Dendritic cell treated with granulocyte-macrophage colony-stimulating factor and Interleukin-4, amounts not matched to agents 40 ng/mL and 50 ng/mL, for 4 days (primary cell): Measurements from ENCODE around the gene PLIN4.
"Not testable (repeated sequence)": the region's sequence is repeated elsewhere in the genome, so short reads cannot be mapped to it uniquely, and the experiment has no call there.

Experiments used
- H3K27ac Mint-ChIP-seq: one replicate; pipeline ENCODE4 v1.8.0; 2022; ENCODE audit warnings: mild to moderate bottlenecking, mixed read lengths
- H3K27me3 Mint-ChIP-seq: one replicate; pipeline ENCODE4 v1.8.0; 2022; ENCODE audit warnings: mild to moderate bottlenecking, mixed read lengths
- H3K36me3 Mint-ChIP-seq: one replicate; pipeline ENCODE4 v1.8.0; 2022; ENCODE audit warnings: low read depth, mixed read lengths
- H3K4me1 Mint-ChIP-seq: one replicate; pipeline ENCODE4 v1.8.0; 2022; ENCODE audit warnings: low read depth, mixed read lengths
- H3K4me3 Mint-ChIP-seq: one replicate; pipeline ENCODE4 v1.8.0; 2022; ENCODE audit warnings: mild to moderate bottlenecking, moderate library complexity, mixed read lengths
- H3K9me3 Mint-ChIP-seq: one replicate; pipeline ENCODE4 v1.8.0; 2022; ENCODE audit warnings: mixed read lengths
- intact Hi-C: fragments of 100-400 bp; cut with micrococcal nuclease; formaldehyde crosslinking; loops from one replicate; pipeline ENCODE4 v1.15.0; 2022

PLIN4 gene

GRCh38 chr19:4553092-4553695 is 34.9 kb upstream of the PLIN4 start:
- Mint-ChIP-seq H3K4me1 (peaks cover 47% of the 10 kb centered on the region), H3K36me3 (peaks cover 28% of the 10 kb centered on the region), H3K27ac (no peak overlapping the region), H3K9me3 (peaks cover 8% of the 10 kb centered on the region), H3K4me3 (no peak overlapping the region), H3K27me3 (peaks cover 3% of the 10 kb centered on the region)
- intact Hi-C loops: no loop called here

DNA sequence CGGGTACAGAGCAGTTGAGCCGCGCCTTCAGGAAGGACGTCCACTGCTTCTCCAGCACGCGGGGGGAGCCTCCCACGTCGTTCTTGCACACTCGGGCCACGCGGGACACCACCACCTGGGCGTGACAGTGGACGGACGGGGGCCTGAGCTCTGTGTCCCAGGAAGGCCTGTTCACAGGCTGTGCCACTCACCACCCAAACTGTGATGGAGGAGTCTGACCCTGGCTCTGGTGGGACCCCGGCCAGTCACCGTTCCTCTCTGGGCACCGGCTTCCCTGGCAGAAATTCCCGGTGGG is 34.2 kb upstream of the PLIN4 start:
- H3K4me1 Mint-ChIP-seq: peaks cover 47% of the 10 kb centered on the region
- peaks cover 8% of the 10 kb centered on the region for H3K9me3 Mint-ChIP-seq
- peaks cover 28% of the 10 kb centered on the region for H3K36me3 Mint-ChIP-seq
- no peak overlapping the region for H3K27ac Mint-ChIP-seq
- peaks cover 3% of the 10 kb centered on the region for H3K27me3 Mint-ChIP-seq
- intact Hi-C loops: no loop called here
- H3K4me3 Mint-ChIP-seq: no peak overlapping the region

- no peak overlapping the region for H3K27ac Mint-ChIP-seq
- intact Hi-C loops: no loop called here
- H3K4me1 Mint-ChIP-seq: peaks cover 41% of the 10 kb centered on the region
- no peak overlapping the region for H3K4me3 Mint-ChIP-seq
- H3K9me3 Mint-ChIP-seq: peaks cover 8% of the 10 kb centered on the region
- peaks cover 3% of the 10 kb centered on the region for H3K27me3 Mint-ChIP-seq
- H3K36me3 Mint-ChIP-seq: peaks cover 28% of the 10 kb centered on the region
Measured at GRCh38 chr19:4550479-4551050, 32.3 kb upstream of the PLIN4 start.

GRCh38 chr19:4550018-4550417 is 31.7 kb upstream of the PLIN4 start:
- Mint-ChIP-seq H3K4me1 (peaks cover 43% of the 10 kb centered on the region), H3K27ac (no peak overlapping the region)
- intact Hi-C loops: no loop called here

GRCh38 chr19:4548238-4548584 is 29.9 kb upstream of the PLIN4 start:
- Mint-ChIP-seq H3K36me3 (peaks cover 20% of the 10 kb centered on the region), H3K27me3 (peaks cover 3% of the 10 kb centered on the region), H3K9me3 (peaks cover 3% of the 10 kb centered on the region), H3K4me3 (no peak overlapping the region), H3K4me1 (peaks cover 39% of the 10 kb centered on the region), H3K27ac (peak overlapping the region; percentile 22)
- intact Hi-C loops: no loop called here

More at GRCh38 chr19:4550018-4550417, 31.7 kb upstream of the PLIN4 start:
- Mint-ChIP-seq H3K36me3 (peaks cover 28% of the 10 kb centered on the region), H3K9me3 (peaks cover 8% of the 10 kb centered on the region), H3K4me3 (no peak overlapping the region), H3K27me3 (peaks cover 3% of the 10 kb centered on the region)

DNA sequence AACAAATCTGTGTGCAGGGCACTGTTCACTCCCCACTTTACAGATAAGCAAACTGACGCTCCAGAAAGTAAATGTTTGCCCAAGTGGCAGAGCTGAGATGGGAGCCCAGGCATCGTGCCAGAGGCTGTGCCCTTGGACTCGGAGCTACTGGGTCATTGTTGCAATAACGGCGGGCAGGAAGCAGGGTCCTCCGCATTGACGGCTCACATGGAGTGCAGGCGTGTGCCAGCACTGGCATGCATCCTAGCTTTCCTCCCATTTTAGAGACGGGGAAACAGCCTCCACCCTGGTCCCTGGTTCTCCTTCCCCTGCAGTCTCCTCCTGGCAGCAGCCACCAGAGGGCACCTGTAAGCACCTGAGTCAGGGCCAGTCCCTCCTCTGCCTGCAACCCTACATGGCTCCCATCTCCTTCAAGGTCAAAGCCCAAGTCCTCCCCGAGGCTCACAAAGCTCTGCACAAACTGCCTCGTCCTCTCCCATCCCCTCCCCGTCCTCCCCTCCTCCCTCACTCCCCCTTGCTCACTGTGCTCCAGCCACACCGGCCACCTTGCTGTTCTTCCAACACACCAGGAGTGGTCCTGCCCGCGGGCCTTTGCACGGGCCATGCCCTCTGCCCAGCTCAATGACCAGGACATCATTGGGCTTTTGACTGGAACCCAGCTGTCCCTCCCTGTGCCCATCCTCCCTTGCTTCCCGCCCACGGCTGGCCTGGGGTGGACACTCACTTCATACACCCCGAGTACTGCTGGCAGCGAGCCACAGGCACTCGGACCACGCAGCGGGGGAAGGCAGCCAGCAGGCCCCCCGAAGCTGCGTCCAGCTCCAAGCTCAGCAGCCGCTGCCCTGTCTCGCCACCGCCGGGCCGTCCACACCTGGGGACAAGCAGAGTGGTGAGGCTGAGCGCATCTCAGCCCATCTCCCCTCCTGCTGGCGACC is 29.3 kb upstream of the PLIN4 start:
- intact Hi-C loops: no loop called here
- Mint-ChIP-seq H3K27ac (peak overlapping the region; percentile 22), H3K4me3 (no peak overlapping the region), H3K4me1 (peaks cover 39% of the 10 kb centered on the region), H3K27me3 (peaks cover 3% of the 10 kb centered on the region), H3K36me3 (peaks cover 14% of the 10 kb centered on the region), H3K9me3 (no peaks in the 10 kb centered on the region)

- intact Hi-C loops: no loop called here
- Mint-ChIP-seq H3K9me3 (no peaks in the 10 kb centered on the region), H3K36me3 (no peaks in the 10 kb centered on the region), H3K4me3 (no peak overlapping the region), H3K27me3 (no peaks in the 10 kb centered on the region), H3K4me1 (peaks cover 62% of the 10 kb centered on the region), H3K27ac (peak overlapping the region; percentile 79)
Measured at GRCh38 chr19:4543842-4544647, 25.8 kb upstream of the PLIN4 start.

- no peaks in the 10 kb centered on the region for H3K36me3 Mint-ChIP-seq
- H3K27ac Mint-ChIP-seq: peak overlapping the region; percentile 79
- H3K27me3 Mint-ChIP-seq: peaks cover under 1% of the 10 kb centered on the region
- peak overlapping the region; percentile 67 for H3K4me3 Mint-ChIP-seq
- intact Hi-C loops: no loop called here
- H3K4me1 Mint-ChIP-seq: peaks cover 64% of the 10 kb centered on the region
- no peaks in the 10 kb centered on the region for H3K9me3 Mint-ChIP-seq
Measured at GRCh38 chr19:4542896-4543841, 24.9 kb upstream of the PLIN4 start.

GRCh38 chr19:4541806-4542145 is 23.5 kb upstream of the PLIN4 start:
- H3K4me3 Mint-ChIP-seq, H3K27me3 Mint-ChIP-seq, H3K9me3 Mint-ChIP-seq, H3K36me3 Mint-ChIP-seq, intact Hi-C loops: not testable (repeated sequence)
- peak overlapping the region; percentile 79 for H3K27ac Mint-ChIP-seq
- peaks cover 62% of the 10 kb centered on the region for H3K4me1 Mint-ChIP-seq

- peaks cover 62% of the 10 kb centered on the region for H3K4me1 Mint-ChIP-seq
- intact Hi-C loops: no loop called here
- peaks cover 1% of the 10 kb centered on the region for H3K27me3 Mint-ChIP-seq
- H3K4me3 Mint-ChIP-seq: no peak overlapping the region
- no peaks in the 10 kb centered on the region for H3K36me3 Mint-ChIP-seq
- H3K27ac Mint-ChIP-seq: peak overlapping the region; percentile 79
- no peaks in the 10 kb centered on the region for H3K9me3 Mint-ChIP-seq
Measured at GRCh38 chr19:4541114-4541805, 23.0 kb upstream of the PLIN4 start.

DNA sequence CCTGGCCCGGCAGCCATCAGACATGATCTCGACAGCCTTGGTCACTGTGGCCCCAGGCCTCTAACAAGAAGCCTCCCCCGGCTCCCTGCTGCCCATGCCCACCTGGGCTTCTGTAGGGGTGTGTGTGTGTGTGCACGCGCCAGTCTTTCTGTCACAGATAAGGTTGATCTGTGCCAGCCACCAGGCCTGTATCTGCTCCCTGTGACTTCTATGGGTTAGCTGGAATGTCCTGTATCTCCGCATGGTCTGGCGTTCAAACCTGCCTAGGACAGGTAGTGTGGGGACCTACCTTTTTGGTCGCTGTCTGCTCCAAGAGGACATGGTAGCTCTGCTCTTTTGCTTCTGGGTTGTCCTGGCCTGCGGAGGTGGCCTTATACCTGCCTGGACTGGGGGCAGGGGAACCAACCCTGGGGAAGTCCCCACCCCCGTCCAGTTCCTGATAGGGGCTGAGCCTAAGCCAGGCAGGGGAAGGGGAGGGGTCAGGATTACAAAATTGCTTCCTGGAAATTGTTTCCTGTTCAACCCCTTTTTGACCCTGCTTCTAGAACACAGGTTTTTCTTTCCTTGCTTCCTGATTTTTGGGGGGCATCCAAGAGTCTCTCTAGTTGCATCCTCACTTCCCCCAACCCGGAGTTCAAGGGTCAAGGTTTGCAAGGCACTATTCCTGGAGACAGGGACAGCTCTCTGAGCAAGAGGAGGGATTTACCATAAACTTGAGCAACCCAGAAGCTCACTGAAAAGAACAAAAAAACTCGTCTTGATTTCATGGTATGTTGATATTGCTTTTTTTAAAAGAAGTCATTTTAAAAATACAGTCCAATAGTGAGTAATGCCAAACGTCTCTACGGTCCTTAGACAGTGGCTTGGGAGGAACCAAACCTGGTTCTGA is 21.7 kb upstream of the PLIN4 start, which contains the start of gene LRG1:
Gene LRG1, minus strand, starts transcription at position 344 of the 889 bp plus-strand sequence. Its CDS starts 23 bp downstream, at position 321.
- H3K9me3 Mint-ChIP-seq: no peaks in the 10 kb centered on the region
- H3K27me3 Mint-ChIP-seq: peaks cover 8% of the 10 kb centered on the region
- intact Hi-C loops: no loop called here
- no peak within 1 kb of the TSS for H3K4me3 Mint-ChIP-seq
- no peaks in the 10 kb centered on the region for H3K36me3 Mint-ChIP-seq
- H3K27ac Mint-ChIP-seq: peak within 1 kb of the TSS; percentile 45
- peaks cover 63% of the 10 kb centered on the region for H3K4me1 Mint-ChIP-seq

GRCh38 chr19:4539169-4539692 is 20.9 kb upstream of the PLIN4 start:
- peak overlapping the region; percentile 45 for H3K27ac Mint-ChIP-seq
- H3K9me3 Mint-ChIP-seq: no peaks in the 10 kb centered on the region
- no peak overlapping the region for H3K4me3 Mint-ChIP-seq
- H3K4me1 Mint-ChIP-seq: peaks cover 65% of the 10 kb centered on the region
- H3K27me3 Mint-ChIP-seq: peaks cover 11% of the 10 kb centered on the region
- intact Hi-C loops: no loop called here
- no peaks in the 10 kb centered on the region for H3K36me3 Mint-ChIP-seq
